Coronary artery (tissue), 2 donors: ENCODE data around the gene KANTR.
"Not testable (repeated sequence)": the region's sequence is repeated elsewhere in the genome, so short reads cannot be mapped to it uniquely, and the experiment has no call there.

Experiments
- DNase-seq: peaks from one replicate; pipeline ENCODE4 v3.0.0-alpha.2; 2017; ENCODE audit warnings: low spot score
- H3K27ac ChIP-seq, 2 donors: fragments of 200-600 bp; sonication (generic); one replicate each; pipeline ENCODE4 v1.5.1; 2016 to 2019
- H3K4me3 ChIP-seq: fragments of 200-600 bp; sonication (generic); 2 replicates; pipeline ENCODE4 v1.5.1; 2016; ENCODE audit warnings: mild to moderate bottlenecking, moderate library complexity
- CTCF ChIP-seq: fragments of 200-600 bp; sonication (generic); IDR thresholded peaks from one replicate; pipeline ENCODE4 v1.5.1; 2019; ENCODE audit warnings: antibody characterized with exemption

Gene KANTR

GRCh38 chrX:53159184-53159583 is 65.2 kb downstream of the KANTR start:
- no peak for DNase-seq
- no peak overlapping the region for H3K27ac ChIP-seq
- H3K4me3 ChIP-seq: no peak overlapping the region
- TF ChIP-seq CTCF: no peak

- Histone ChIP-seq H3K27ac (no peak overlapping the region), H3K4me3 (no peak overlapping the region)
- TF ChIP-seq CTCF: no peak
- DNase-seq: no peak
Measured at GRCh38 chrX:53160297-53160983, 66.5 kb downstream of the KANTR start.

GRCh38 chrX:53163436-53163835 is 69.5 kb downstream of the KANTR start:
- H3K4me3 ChIP-seq: no peak overlapping the region
- DNase-seq: no peak
- no peak overlapping the region for H3K27ac ChIP-seq
- no peak for TF ChIP-seq CTCF

- not testable (repeated sequence) for H3K27ac ChIP-seq, DNase-seq, H3K4me3 ChIP-seq
Measured at GRCh38 chrX:53164566-53164965, 70.6 kb downstream of the KANTR start.

GRCh38 chrX:53166103-53166502 is 72.2 kb downstream of the KANTR start:
- Histone ChIP-seq H3K4me3 (no peak overlapping the region), H3K27ac (no peak overlapping the region)
- DNase-seq: no peak
- TF ChIP-seq CTCF: no peak

- no peak for DNase-seq
- TF ChIP-seq CTCF: no peak
- no peak overlapping the region for H3K27ac ChIP-seq
- no peak overlapping the region for H3K4me3 ChIP-seq
Measured at GRCh38 chrX:53171356-53171755, 77.4 kb downstream of the KANTR start.
